Fibroblast of gingiva (primary cell): ENCODE results near the gene C11orf86.

Experiments used
- DNase-seq: peaks from one replicate; pipeline ENCODE4 v3.0.0-alpha.2; 2011; ENCODE audit warnings: low read depth

The C11orf86 gene

DNA sequence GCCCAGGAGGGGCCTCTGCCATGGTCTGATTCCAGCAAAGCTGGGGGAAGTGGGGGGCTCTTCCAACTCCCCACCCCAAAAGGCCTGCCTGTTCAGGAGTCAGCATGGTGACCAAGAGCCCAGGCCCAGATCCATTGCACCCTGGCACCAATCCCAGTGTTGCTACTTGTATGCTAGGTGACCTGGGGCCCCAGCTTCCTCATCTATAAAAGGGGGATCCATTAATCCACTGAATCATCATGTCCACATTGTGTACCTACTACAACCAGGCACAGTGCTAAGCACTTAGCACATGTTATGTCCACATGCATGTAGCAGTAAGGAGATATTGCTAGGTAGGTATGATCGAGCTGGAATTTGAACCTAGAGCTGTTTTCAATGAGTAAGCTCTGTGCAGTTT is 49.9 kb downstream of the C11orf86 start:
- no peak for DNase-seq

- DNase-seq: no peak
These were observed 50.6 kb downstream of the C11orf86 start for GRCh38 chr11:67025750-67026149.
